Psoas muscle (tissue), 8 donors: ENCODE results near the gene DCN. TPM values are rescaled to one million over a fixed set of nuclear protein-coding genes. Genes with fewer than 3 reads are reported as not detected.

ENCODE experiments used
- ATAC-seq, 4 donors: fragments of 200-7000 bp; cut with Tn5 transposase; one replicate each; pipeline ENCODE4 v1.9.1; 2020; ENCODE audit warnings: moderate library complexity in 3 of 4, mild to moderate bottlenecking in 2 of 4
- DNase-seq, 2 donors: peaks; one replicate each; pipeline ENCODE4 v3.0.0-alpha.2; 2020
- H3K27ac ChIP-seq: fragments of 200-600 bp; one replicate; pipeline ENCODE4 v1.8.0; 2022
- H3K27me3 ChIP-seq, 3 donors: fragments of 200-600 bp in 1 of 3; one replicate each; pipeline versions ENCODE4 v1.6.1 to v1.8.0; 2013 to 2022; ENCODE audit warnings: low read length in 2 of 3, mild to moderate bottlenecking in 2 of 3, moderate library complexity in 1 of 3; ENCODE audit not compliant: insufficient read depth in 3 of 3
- H3K36me3 ChIP-seq, 2 donors: fragments of 200-600 bp in 1 of 2; one replicate each; pipeline versions ENCODE4 v1.6.1 to v1.8.0; 2013 to 2022; ENCODE audit warnings: low read depth in 1 of 2, mild to moderate bottlenecking in 1 of 2, moderate library complexity in 1 of 2; ENCODE audit not compliant: insufficient read depth in 1 of 2
- H3K4me1 ChIP-seq: fragments of 200-600 bp; one replicate; pipeline ENCODE4 v1.8.0; 2022
- H3K4me3 ChIP-seq: fragments of 200-600 bp; one replicate; pipeline ENCODE4 v1.8.0; 2022; ENCODE audit warnings: mild to moderate bottlenecking
- H3K9me3 ChIP-seq: fragments of 200-600 bp; one replicate; pipeline ENCODE4 v1.8.0; 2022
- CTCF ChIP-seq: fragments of 200-600 bp; IDR thresholded peaks from one replicate; pipeline ENCODE4 v1.8.0; 2022; ENCODE audit warnings: antibody characterized with exemption
- WGBS, 3 donors: extraction: QIAGEN DNeasy Blood & Tissue Kit; methylation state at CpG; one replicate each; pipeline versions ENCODE4 v1.1.6 to v1.1.7; 2013; 5-methylcytosine and 5-hydroxymethylcytosine counted together
- intact Hi-C, 2 donors: fragments of 100-400 bp; cut with DNase I; formaldehyde crosslinking; loops; one replicate each; pipeline versions ENCODE4 v1.11.0 to v1.14.2; 2022
- polyA plus RNA-seq, 3 donors: library from polyadenylated mRNA; stranded (reverse); fragments of 200-250 nt; gene quantifications; one replicate each; pipeline ENCODE4 v1.2.3, GENCODE V29; 2013
- total RNA-seq, 4 donors: library from RNA; stranded (reverse); fragmentation: NEBNext Ultra II Directional in 2 of 4; extraction: Animal tissue kit (Norgen Biotek cat#: 25700) in 2 of 4; gene quantifications; one replicate each; pipeline versions ENCODE4 v1.2.1 to v1.2.4, GENCODE V29; 2021 to 2023
- donor health status: healthy with polysubstance abuse.
- donor health status: DM: no; HTN: no; CAD: no; lungs with moderate emphysema.
- donor health status: Bipolar disorder and iron deficiency.
- donor health status: healthy.
- donor health status: DM: yes; HTN: yes; CAD: no.
- donor health status: DM: no; HTN: no; CAD: no.
- donor health status: DM: no; HTN: no; CAD: no.
- donor health status: DM: yes; HTN: yes; CAD: no.

DCN gene
- total and polyA plus RNA-seq, 7 donors = 219 to 361 (median 227) TPM

- intact Hi-C loops = no loop called here
- no peak for TF ChIP-seq CTCF
- H3K4me3 ChIP-seq = no peak overlapping the region
- no peaks in the 10 kb centered on the region for H3K4me1 ChIP-seq
- no peak for DNase-seq
- no peaks in the 10 kb centered on the region for H3K9me3 ChIP-seq
- ATAC-seq = no peak
- H3K27ac ChIP-seq = no peak overlapping the region
- no peaks in the 10 kb centered on the region for H3K36me3 ChIP-seq
- H3K27me3 ChIP-seq = no peaks in the 10 kb centered on the region
Measured at GRCh38 chr12:91103101-91103500, 79.5 kb downstream of the DCN start.

- no peak for DNase-seq
- no peaks in the 10 kb centered on the region for H3K4me1 ChIP-seq
- no peak overlapping the region for H3K4me3 ChIP-seq
- no peaks in the 10 kb centered on the region for H3K36me3 ChIP-seq
- no peaks in the 10 kb centered on the region for H3K9me3 ChIP-seq
- intact Hi-C loops = no loop called here
- H3K27me3 ChIP-seq = no peaks in the 10 kb centered on the region
- ATAC-seq = no peak
- 85 to 87% (median 86%) methylated on average over 2 of the region's 2 CpGs for WGBS, 3 donors
- TF ChIP-seq CTCF = no peak
- H3K27ac ChIP-seq = no peak overlapping the region
Measured at GRCh38 chr12:91100906-91101305, 81.7 kb downstream of the DCN start.

GRCh38 chr12:91099836-91100235 lies 82.8 kb downstream of the DCN start:
- Histone ChIP-seq H3K4me3 (no peak overlapping the region), H3K9me3 (no peaks in the 10 kb centered on the region), H3K27ac (no peak overlapping the region), H3K27me3 (no peaks in the 10 kb centered on the region), H3K4me1 (no peaks in the 10 kb centered on the region), H3K36me3 (no peaks in the 10 kb centered on the region)
- intact Hi-C loops = no loop called here
- DNase-seq (no peak), ATAC-seq (no peak)
- no peak for TF ChIP-seq CTCF
- 72 to 78% (median 75%) methylated on average over 2 of the region's 2 CpGs for WGBS, 3 donors

- 48 to 50% (median 49%) methylated on average over 2 of the region's 2 CpGs for WGBS, 3 donors
- no peak overlapping the region for H3K27ac ChIP-seq
Measured at GRCh38 chr12:91099341-91099740, 83.3 kb downstream of the DCN start.

More at GRCh38 chr12:91099341-91099740, 83.3 kb downstream of the DCN start:
- ATAC-seq (no peak), DNase-seq (no peak)
- intact Hi-C loops = no loop called here
- no peaks in the 10 kb centered on the region for H3K36me3 ChIP-seq
- H3K4me3 ChIP-seq = no peak overlapping the region
- TF ChIP-seq CTCF = no peak
- H3K9me3 ChIP-seq = no peaks in the 10 kb centered on the region
- H3K27me3 ChIP-seq = no peaks in the 10 kb centered on the region
- no peaks in the 10 kb centered on the region for H3K4me1 ChIP-seq
